Stimulated activated CD4-positive, alpha-beta T cell treated with anti-CD3 and anti-CD28 coated beads, TNF-alpha, amount 100 ng/mL, for 48 hours (primary cell): ENCODE results near the gene GALNT1.

Experiments used
- DNase-seq, 3 donors: peaks; one replicate each; pipeline ENCODE4 v3.0.0-alpha.2; 2020; ENCODE audit warnings: low read depth in 3 of 3

GALNT1 gene

DNA sequence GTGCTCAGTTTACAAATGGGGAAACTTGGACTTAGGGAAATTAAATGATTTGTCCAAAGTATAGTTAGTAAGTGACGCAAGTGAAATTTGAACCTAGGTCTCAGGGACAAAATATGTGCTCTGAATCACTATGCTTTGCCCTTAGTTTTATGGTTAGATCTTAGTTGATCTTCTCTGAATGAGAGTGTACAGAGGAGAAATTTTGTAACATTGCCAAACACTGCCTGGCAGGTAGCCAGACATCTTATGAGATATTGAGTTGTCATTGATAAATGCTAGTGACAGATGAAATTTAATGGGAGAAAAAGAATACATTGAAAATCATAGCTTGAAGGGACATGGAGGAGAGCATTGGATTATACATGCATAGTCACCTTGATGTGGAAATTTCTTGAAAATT lies 91.4 kb downstream of the GALNT1 start:
- no peak for DNase-seq

DNA sequence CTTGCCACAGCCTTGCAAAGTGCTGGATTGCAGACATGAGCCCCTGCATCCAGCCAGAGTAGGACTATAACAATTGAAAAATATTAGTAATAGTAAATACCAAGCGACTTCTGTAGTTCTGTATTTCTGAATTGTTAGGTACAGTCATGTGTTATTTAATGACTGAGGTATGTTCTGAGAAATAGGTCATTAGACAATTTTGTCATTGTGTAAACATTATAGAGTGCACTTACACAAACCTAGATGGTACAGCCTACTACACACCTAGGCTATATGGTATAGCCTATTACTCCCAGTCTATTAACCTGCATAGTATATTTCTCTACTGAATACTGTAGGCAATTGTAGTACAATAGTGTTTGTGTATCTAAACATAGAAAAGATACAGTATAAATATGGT lies 92.1 kb downstream of the GALNT1 start:
- DNase-seq = no peak

DNA sequence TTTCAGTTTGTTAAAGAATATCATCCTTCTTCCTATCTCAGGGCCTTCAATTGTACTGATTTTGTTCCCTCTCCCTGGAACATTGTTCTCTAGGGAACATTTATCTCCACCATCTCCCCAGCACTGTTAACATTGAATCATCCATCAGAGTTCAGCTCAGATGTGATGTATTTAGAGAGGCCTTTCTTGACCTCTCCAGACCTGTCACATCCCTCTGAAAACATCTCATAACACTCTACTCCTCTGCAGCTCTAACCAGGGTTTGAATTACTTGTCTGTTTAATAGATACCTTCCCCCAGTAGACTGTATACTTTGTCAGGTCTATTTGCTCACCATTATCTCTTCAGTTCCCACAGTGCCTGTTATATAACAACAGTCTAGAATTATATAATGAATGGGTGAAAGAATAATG lies 98.6 kb downstream of the GALNT1 start:
- no peak for DNase-seq

DNA sequence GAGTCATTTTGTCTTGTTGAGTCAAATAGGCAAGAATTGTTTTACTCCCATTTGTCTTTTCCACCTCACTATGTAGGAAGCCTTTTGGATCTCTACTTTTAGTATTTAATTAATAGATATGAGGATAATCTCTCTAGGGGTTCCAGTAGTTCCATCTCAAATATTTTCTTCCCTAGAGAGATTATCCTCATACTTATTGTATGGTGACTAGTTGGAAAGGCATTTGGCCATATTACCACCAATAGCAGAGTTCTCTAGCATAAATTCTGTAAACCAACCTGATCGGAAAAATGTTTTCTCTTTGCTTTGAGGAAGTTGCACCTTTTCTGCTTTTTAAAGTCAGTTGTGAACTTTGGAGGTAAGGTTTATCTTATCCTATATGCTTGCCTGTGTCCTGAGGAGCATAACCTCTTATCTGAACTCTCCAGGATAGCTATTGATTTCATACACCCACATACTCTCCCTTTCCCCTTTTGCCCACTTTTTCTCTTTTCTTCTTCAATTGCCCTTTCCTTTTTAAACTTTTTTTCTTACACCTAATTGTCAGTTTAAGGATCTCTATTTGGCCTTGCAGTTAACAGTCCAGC lies 100.8 kb downstream of the GALNT1 start:
- DNase-seq = no peak

DNA sequence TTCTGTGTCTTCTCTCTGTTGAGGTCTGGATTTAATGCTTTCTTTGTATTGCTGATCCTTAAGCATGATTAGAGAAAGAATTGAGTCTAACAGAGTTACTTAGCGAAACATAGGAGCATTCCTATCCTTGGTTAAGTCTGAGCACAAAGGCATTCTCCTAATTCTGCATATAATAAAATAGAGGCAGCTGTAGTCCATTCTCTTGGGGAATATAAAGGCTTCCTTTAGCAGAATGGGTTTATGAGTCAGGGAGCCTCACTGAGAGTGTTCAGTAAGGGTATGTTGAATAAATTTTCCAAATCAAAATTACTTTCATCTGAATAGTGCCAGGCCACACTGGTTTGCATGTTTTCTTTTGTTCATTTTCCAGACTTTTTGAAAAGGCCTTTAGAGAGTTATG lies 101.5 kb downstream of the GALNT1 start:
- no peak for DNase-seq

DNA sequence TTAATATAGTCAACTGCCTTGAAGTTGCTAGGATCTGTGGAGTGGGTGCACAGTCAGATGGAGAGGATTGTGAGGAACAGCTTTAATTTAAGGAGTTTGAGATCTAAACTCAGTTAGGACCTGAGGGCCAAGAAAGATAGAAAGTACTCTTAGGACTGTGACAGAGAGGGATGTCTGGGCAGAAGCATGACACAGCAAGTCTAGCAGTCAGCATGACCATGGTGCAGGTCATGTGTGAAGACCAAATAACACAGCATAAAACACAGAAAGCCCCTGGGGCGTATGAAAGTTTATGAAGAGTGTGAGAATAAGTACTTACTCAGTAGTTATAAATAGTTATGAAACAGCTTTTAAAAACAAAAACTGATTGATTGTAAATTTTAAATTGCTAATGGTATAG lies 107.2 kb downstream of the GALNT1 start:
- no peak for DNase-seq

DNA sequence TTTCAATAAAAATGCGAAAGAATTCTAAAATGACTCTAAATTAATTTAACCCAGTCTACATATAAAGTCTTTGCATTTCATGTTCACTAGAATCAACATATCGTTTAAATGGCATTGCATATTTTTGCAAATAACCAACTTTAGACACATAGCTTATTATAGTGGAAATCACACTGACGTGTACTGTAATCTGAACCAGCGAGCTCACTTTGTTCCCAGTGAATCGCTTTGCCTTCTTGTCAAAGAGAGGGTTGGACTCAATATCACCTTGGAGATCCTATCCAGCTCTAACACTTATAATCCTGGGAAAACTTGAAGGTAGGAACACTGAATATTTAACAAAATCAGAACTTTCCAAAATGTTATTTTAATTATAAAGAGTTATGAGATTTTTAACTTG lies 108.2 kb downstream of the GALNT1 start:
- DNase-seq = no peak

DNA sequence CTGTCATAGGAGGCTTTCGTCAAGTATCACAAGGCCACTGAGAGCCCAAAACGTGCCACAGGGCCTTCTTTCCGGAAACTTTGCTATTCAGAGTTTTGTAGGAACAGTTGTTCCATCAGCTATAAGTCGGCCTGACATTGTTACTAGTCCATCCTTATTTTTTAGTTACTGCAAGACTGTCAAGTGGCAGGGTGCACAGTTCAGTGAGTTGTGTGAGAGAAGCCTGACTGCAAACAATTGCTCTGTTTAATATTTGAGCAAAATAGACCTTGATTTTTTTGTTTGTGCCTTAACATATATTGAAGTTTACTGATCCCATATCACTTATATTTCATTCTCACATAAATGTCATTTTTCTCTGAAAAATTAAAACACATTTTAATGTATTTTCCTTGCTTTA lies 110.1 kb downstream of the GALNT1 start:
- no peak for DNase-seq

DNA sequence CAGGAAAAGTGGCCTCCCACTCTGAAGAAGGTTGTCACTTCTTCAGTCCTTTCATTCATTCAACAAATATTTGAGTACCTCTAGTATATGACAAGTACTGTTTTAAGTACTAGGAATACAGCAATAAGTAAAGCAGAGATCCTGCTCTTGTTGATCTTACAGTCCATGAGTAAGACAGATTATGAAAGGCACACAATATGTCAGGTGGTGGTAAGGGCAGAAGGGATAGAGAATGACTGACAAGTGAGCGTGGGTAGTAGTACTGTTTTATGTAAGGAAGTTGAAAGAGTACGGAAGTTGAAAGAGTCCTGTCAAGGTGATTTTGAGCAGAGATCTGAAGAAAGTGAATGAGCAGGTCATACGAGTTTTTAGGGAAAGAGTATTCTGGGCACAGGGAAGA lies 111.3 kb downstream of the GALNT1 start:
- DNase-seq = no peak

DNA sequence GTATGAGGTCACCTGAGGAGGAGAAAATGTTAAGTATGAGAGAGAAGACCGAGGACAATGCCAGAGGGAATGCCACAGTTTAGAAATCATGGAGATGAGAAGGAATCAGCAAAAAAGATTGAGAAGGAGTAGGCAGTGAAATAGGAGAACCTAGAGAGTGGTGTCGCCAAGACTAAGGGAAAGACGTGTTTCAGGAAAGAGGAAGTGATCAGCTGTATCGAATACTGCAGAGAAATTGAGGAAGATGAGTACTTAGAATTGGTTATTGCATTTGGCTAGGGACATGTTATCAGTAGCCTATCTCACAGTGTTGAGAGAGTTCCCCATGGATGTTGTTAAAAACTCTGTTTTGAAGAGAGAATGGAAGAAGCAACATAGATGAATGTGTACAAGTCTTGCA lies 112.3 kb downstream of the GALNT1 start:
- no peak for DNase-seq

DNA sequence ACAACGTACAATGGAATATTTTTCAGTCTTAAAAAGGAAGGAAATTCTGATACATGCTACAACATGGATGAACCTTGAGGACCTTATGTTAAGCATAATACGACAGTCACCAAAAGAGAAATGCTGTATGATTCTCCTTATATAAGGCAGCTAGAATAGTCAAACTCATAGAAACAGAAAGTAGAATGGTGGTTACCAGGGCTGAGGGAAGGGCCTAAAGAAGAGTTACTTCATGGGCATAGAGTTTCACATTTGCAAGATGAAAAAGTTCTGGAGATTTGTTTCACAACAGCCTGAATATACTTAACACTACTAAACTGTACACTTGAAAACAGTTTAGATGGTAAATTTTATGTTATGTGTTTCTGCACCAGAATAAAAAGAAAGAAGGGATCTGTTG lies 113.3 kb downstream of the GALNT1 start:
- DNase-seq = no peak

DNA sequence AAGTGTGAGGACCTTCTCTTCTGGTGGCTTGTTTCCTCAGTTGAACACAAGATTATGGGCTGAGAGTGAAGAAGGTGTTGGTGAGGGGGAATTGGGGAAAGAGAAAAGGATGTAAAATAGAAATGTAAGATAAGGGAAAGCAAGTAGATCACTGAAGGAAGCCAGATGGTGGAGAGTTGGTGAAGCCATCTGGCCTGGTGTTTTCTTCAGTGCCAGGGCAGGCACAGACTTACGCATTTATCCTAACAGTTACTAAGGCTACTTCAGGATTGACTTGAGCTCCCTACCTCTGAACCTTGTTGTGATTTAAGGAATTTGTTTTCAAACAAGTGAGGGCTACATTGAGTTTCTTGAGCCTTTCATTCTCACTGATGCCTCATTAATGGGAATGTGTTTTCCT lies 113.8 kb downstream of the GALNT1 start:
- no peak for DNase-seq

DNA sequence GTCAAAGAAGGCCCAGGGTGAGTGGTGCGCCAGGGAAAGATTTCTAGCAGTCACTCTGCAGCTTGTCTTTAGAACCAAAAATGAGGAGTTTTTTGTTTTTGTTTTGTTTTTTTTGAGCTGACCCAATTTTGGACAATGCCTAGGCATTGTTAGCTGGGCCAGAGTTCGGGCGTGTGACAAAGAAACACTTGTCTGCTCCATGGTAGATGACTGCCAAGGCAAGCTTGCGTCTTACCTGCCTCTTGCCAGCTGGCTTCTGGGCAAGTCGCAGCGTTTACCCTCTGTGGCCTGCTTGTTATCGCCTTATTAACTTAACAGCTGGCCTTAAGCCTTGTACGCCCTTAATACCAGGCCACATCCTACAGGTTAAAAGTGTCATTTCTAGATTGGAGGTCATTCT lies 114.3 kb downstream of the GALNT1 start:
- DNase-seq = no peak

DNA sequence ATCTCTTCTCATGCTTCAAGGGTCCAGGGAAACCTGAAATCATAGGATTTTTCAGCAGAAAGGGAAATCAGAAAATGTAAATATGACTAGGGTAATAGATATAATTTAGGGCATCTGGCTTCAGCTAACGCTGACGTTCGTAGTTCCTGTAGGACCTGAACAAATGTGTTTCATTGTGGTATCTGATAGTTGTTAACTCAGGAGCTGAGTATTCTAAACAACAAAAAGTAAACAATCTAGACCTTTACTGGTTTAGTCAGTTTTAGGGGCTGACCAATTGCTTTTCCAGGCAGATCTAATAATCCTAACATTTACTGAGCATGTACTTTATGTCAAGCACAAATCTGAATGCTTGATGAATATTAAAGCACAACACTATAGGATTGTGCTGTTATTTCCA lies 114.8 kb downstream of the GALNT1 start:
- DNase-seq = no peak

DNA sequence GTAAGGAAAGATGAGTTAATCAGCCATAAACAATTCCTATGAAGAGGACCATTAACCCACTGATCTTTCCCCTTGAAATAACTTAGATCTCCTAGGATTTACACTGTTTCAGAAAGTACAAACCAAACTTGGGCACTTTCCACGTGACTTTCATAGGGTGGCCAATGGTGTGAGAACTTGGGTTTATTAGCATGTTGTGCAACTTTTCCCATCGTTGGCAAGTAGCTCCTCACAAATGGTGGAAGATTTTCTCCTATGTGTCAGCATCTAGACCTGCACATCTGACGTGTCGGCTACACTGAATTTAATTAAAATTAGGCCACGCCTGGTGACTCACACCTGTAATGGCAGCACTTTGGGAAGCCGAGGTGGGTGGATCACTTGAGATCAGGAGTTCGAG lies 116.3 kb downstream of the GALNT1 start:
- DNase-seq = no peak

DNA sequence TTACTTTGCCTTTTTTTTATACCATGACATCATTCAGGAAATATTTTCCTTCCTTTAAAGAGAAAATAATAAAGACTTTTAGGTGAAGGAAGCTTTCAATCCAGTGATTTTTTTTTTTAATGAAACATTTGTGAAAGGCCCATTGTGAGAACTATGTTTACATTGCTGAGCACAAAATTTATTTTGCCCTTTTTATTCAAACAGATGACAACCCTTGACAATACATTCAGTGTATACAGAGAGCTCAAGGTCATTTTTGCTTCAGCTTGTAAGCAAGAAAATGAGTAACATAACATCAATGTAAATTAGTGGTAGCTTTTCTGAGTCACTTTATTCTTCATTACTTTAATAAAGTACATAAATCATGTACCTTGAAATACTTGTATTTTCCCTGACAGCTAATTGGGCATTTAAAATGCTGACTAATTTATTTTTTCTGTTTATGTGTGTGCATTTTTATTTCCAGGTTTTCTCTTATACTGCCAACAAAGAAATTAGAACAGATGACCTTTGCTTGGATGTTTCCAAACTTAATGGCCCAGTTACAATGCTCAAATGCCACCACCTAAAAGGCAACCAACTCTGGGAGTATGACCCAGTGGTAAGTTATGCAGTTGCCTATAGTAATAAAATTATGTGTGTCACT lies 121.6 kb downstream of the GALNT1 start:
- no peak for DNase-seq

DNA sequence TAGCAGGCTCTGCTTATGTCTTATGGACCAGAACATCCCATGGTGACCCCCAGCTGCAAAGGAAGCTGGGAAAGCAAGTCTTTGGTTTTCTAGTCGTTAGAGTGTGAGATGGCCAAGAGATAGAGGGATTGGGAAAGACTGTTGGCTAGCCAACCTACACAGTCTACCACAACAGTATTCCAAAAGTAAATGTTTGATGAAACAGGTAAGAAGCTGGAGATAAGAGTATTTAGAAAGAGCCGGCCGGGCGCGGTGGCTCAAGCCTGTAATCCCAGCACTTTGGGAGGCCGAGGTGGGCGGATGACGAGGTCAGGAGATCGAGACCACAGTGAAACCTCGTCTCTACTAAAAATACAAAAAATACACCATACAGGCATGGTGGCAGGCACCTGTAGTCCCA lies 124.4 kb downstream of the GALNT1 start:
- no peak for DNase-seq

DNA sequence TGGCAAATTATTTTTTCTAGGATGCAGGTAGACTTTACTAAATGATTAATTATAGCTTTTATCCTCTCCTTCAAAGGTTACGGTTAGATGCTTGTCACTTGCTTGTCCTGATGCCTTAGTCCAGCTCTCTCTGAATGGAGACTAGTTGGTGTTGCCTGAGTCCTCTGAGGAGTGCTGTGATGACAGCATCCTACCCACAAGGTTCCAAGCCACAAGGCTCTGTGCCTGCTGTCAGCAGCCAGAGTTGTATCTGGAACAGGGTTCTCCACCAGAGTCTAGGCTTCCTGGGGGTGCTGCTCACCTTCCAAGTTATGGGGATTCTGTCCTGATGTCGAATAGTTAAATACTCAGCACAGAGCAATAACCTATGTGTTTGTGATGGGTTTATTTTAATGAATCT lies 125.7 kb downstream of the GALNT1 start:
- no peak for DNase-seq

DNA sequence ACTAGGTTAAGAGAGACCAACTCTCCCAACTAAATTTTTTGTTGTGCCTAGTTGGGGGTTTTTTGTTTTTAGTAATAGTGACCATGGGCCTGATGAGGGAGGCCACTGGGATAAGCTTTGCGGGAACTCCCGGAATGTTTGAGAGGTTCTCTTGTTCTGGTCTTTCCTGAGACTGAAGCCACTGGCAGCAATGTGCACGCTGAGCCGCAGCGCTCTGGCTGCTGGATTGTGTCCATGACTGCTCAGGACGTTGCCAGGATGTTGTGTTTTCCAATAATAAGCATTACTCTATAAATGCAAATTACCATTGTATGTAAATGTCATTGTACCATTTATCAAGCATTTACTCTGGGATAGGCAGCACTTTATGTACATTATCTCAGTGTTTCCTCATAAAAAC lies 126.1 kb downstream of the GALNT1 start:
- DNase-seq = no peak

DNA sequence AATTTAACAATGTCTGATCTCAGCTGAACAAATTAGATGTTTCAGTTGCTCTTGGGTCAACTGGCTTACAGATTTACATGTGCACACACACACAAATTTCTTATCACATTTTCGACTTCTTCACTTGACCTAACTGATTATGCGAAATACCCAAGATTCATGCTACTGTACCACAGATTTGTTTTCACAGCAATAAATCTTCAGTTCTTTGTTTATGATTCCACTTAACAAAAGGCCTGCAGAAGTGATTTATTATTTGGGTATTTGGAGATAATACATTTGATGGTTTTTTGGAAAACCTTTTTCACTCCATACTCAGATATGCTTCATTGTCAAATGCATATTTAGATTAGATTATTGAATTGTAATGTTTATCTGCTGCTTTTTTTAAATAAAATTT lies 129.0 kb downstream of the GALNT1 start:
- no peak for DNase-seq

DNA sequence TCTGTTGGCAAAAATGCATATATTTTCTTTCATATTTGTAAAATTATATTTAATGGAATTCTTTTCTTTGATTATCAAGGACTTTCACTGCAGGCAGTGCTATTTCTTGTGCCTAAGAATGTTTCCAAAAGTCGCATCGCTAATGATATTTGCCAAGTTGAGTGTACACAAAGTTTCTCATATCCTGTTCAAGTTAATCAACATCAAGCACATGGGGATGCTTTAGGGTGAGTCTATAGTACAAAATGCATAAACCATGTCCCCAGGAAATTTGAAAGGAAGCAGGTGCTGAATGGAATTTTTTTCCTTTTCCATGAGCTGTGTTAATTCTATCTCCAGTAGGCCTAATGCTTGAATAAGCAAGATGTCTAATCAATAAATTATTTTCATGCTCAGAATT lies 129.7 kb downstream of the GALNT1 start:
- no peak for DNase-seq

DNA sequence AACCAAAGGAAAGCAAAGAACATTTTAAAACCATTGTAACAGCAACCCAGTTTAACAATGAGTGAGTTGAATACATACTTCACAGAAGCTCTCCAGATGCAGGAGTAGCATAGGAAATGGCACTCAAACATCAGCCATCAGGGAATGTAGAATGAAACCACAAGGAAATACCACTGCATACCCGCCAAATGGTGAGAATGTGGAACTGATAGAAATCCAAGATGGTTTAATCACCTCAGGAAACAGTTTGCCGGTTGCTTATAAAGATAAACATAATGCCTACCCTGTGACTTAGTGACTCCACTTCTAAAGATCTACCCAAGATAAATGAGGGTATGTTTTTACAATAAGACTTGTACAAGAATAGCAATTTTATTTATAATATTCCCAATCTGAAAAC lies 132.0 kb downstream of the GALNT1 start:
- no peak for DNase-seq

DNA sequence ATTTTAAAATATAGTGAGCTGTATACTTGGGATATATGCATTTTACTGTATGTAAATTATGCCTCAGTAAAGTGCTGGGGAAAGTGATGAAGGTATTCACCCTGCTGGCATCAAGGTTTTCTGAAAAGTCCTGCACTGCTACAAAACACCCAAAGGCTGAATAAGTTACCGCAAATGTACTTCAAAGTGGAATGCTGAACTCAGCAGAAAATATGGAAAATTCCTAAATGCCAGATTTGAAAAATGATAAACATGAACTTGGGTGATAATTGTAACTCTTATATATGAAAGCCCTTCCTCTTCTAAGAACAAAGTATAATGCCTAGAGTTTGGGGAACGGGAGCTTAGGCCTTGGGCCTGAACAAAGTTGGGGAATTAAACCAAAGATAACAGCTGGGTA lies 133.0 kb downstream of the GALNT1 start:
- no peak for DNase-seq

DNA sequence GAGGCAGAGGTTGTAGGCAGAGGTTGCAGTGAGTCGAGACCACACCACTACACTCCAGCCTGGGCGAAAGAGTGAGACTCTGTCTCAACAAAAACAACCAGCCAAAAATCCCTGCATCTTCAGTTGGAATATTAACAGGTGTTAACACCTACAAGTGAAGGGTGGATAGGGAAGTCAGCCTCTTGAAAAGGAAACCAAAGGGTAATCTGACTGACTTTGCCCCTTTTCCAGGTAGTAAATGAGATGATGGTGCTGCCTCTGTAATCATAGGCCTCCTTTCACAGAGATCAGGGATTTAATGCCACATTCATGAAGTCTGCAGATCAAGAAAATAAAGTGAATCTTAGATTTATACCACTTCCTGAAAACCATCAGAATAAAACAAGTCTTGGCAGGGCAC lies 133.6 kb downstream of the GALNT1 start:
- DNase-seq = no peak
